DND-41 (cell line): ENCODE results near the gene CDX1.

ENCODE experiments used
- EZH2 ChIP-seq: IDR thresholded peaks from 3 replicates; pipeline ENCODE4 v1.6.1; 2012; ENCODE audit warnings: borderline replicate concordance, low read depth, mild to moderate bottlenecking, moderate library complexity, low read length, inconsistent platforms; ENCODE audit not compliant: severe bottlenecking
- TF ChIP-seq, protein P1 (sequence below): IDR thresholded peaks from 2 replicates; pipeline ENCODE4 v1.5.1; 2012; ENCODE audit warnings: borderline replicate concordance, low read length, moderate library complexity, mild to moderate bottlenecking; ENCODE audit not compliant: poor library complexity, severe bottlenecking; ENCODE audit errors: extremely low read depth

DNA sequence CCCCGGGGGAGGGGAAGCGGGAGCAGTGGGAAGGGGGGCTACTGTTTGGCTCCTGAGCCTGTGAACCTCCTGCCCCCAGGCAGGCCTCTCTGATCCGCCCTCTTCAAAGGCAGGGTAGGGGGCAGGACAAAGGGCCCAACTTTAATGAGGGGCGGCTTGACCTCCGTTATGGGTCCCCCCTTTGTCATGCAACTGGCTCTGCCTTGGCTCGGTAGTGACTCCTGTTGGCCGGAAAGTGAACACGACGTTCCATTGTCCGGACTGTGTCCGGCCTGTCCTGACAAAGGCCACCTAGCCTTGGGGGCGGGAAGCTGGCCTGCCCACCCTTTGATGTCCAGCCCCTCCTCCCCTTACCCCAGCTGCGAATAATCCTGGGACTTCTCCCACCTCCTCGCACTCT, 1.3 kb downstream of the CDX1 start:
- TF ChIP-seq, protein P1, sequence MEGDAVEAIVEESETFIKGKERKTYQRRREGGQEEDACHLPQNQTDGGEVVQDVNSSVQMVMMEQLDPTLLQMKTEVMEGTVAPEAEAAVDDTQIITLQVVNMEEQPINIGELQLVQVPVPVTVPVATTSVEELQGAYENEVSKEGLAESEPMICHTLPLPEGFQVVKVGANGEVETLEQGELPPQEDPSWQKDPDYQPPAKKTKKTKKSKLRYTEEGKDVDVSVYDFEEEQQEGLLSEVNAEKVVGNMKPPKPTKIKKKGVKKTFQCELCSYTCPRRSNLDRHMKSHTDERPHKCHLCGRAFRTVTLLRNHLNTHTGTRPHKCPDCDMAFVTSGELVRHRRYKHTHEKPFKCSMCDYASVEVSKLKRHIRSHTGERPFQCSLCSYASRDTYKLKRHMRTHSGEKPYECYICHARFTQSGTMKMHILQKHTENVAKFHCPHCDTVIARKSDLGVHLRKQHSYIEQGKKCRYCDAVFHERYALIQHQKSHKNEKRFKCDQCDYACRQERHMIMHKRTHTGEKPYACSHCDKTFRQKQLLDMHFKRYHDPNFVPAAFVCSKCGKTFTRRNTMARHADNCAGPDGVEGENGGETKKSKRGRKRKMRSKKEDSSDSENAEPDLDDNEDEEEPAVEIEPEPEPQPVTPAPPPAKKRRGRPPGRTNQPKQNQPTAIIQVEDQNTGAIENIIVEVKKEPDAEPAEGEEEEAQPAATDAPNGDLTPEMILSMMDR, result peak; percentile 33
- no peak for TF ChIP-seq EZH2
